Heart left ventricle (tissue), 13 donors: Measurements from ENCODE around the gene CUZD1.

Source experiments
- POLR2A ChIP-seq, 2 donors: fragments of 450-650 bp; IDR thresholded peaks; one replicate each; pipeline ENCODE4 v1.6.1; 2017; ENCODE audit warnings: antibody characterized with exemption in 2 of 2, mild to moderate bottlenecking in 2 of 2, moderate library complexity in 2 of 2
- TF ChIP-seq, protein P1 (sequence below), 12 donors: fragments of 200-600 bp; sonication (generic) in 4 of 12; IDR thresholded peaks; one replicate each; pipeline versions ENCODE4 v1.5.0 to v1.8.0; 2018 to 2022; ENCODE audit warnings: antibody characterized with exemption in 12 of 12, mild to moderate bottlenecking in 5 of 12
- donor health status: ischemic (EF 13 %, LVEDD 7.1; RV severe dilation, severe dysfunction).
- donor health status: DM: no; HTN: yes; CAD: no.
- donor health status: DM: no; HTN: no; CAD: no.
- donor health status: ischemic (EF 25% LVEDD 6.9; RV normal size, moderate dysfunction).
- donor health status: ischemic (EF 25% LVEDD 5.7; RV mildly dilated, moderate dysfunction).
- donor health status: ischemic (EF 35%, LVEDD 5.7; RV mildly dilated, moderate dysfunction).
- donor health status: nonischemic (EF 11% LVEDD 7.7; RV severe dilation, severe dysfunction).
- donor health status: DM: yes; HTN: yes; CAD: no.
- donor health status: PGD.
- donor health status: ischemic (EF 29% LVEDD 5.4; RV normal size, mild dysfunction).
- donor health status: nonischemic (EF 23%, LVEDD 6.1; RV moderate dilation, normal function).

DNA sequence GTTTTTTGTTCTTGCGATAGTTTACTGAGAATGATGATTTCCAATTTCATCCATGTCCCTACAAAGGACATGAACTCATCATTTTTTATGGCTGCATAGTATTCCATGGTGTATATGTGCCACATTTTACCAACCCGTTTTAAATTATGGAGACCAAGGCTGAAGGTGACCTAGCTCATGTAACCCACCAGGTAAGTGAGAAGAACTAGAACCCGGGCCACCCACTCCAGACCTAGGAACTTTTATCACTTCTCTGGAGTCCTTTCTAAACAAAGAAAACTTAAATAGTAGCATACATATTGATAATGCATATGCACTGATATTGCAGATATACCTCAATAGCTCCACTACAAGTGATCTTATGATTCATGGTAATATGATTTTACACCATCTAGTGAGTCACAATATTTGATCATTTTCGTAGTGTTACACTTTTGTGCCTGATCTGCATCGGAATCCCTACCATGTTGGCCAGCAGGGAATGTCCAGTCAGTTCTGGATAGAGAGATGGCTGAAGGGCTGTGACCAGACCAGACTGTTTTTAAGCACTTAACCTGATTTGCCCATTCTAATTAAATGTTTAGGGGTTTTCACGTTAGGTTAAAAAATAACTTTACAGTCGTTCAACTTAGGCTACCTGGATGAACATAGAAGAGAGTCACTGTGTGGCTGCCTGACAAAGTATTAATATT is 15.2 kb downstream of the CUZD1 start:
- no peak for TF ChIP-seq POLR2A (IDR thresholded peaks at IDR 0.05)
- TF ChIP-seq, protein P1, sequence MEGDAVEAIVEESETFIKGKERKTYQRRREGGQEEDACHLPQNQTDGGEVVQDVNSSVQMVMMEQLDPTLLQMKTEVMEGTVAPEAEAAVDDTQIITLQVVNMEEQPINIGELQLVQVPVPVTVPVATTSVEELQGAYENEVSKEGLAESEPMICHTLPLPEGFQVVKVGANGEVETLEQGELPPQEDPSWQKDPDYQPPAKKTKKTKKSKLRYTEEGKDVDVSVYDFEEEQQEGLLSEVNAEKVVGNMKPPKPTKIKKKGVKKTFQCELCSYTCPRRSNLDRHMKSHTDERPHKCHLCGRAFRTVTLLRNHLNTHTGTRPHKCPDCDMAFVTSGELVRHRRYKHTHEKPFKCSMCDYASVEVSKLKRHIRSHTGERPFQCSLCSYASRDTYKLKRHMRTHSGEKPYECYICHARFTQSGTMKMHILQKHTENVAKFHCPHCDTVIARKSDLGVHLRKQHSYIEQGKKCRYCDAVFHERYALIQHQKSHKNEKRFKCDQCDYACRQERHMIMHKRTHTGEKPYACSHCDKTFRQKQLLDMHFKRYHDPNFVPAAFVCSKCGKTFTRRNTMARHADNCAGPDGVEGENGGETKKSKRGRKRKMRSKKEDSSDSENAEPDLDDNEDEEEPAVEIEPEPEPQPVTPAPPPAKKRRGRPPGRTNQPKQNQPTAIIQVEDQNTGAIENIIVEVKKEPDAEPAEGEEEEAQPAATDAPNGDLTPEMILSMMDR (IDR thresholded peaks at IDR 0.05): no peak
